Effector memory CD8-positive, alpha-beta T cell (primary cell): ENCODE data around the gene PARP6.

Source experiments
- ATAC-seq: fragments of 150-1000 bp; cut with Tn5 transposase; replicated peaks from 2 replicates; pipeline ENCODE4 v1.10.0; 2021; ENCODE audit warnings: mild to moderate bottlenecking, moderate library complexity
- DNase-seq, 3 experiments: peaks; one replicate each; pipeline ENCODE4 v3.0.0; 2021
- H3K27ac Mint-ChIP-seq, 2 donors: one replicate each; pipeline ENCODE4 v1.8.0; 2022; ENCODE audit warnings: mild to moderate bottlenecking in 2 of 2, mixed read lengths in 2 of 2, moderate library complexity in 2 of 2
- H3K27me3 Mint-ChIP-seq, 2 donors: one replicate each; pipeline ENCODE4 v1.8.0; 2022; ENCODE audit warnings: mixed read lengths in 2 of 2
- H3K36me3 Mint-ChIP-seq: one replicate; pipeline ENCODE4 v1.8.0; 2022; ENCODE audit warnings: mild to moderate bottlenecking, moderate library complexity, mixed read lengths; ENCODE audit not compliant: insufficient read depth
- H3K4me1 Mint-ChIP-seq, 2 donors: one replicate each; pipeline ENCODE4 v1.8.0; 2022; ENCODE audit warnings: low read depth in 2 of 2, mixed read lengths in 2 of 2
- H3K4me3 Mint-ChIP-seq, 2 donors: one replicate each; pipeline ENCODE4 v1.8.0; 2022; ENCODE audit warnings: mild to moderate bottlenecking in 2 of 2, mixed read lengths in 2 of 2, moderate library complexity in 2 of 2
- H3K9me3 Mint-ChIP-seq, 2 donors: one replicate each; pipeline ENCODE4 v1.8.0; 2022; ENCODE audit warnings: mixed read lengths in 2 of 2

PARP6 gene

GRCh38 chr15:72231833-72232478 lies 40.4 kb downstream of the PARP6 start:
- Mint-ChIP-seq H3K9me3 (no peaks in the 10 kb centered on the region), H3K4me1 (peaks cover 40 to 43% of the 10 kb centered on the region in 2 donors), H3K4me3 (peak overlapping the region; percentile 94 to 98), H3K36me3 (peaks cover 32% of the 10 kb centered on the region), H3K27ac (peak overlapping the region; percentile 91 to 100), H3K27me3 (no peaks in the 10 kb centered on the region)
- DNase-seq: peak; percentile 11 to 31 (median 25)
- peak; percentile 23 for ATAC-seq

GRCh38 chr15:72231066-72231832 lies 41.1 kb downstream of the PARP6 start, which contains the start of gene PKM:
Gene PKM (minus strand): TSS chr15:72231190. CDS start chr15:72219097, 12,093 bp downstream.
- Mint-ChIP-seq H3K27ac (peak within 1 kb of the TSS; percentile 91 to 100), H3K4me1 (peaks cover 42 to 46% of the 10 kb centered on the region in 2 donors), H3K9me3 (no peaks in the 10 kb centered on the region), H3K27me3 (no peaks in the 10 kb centered on the region), H3K36me3 (peaks cover 32% of the 10 kb centered on the region), H3K4me3 (peak within 1 kb of the TSS; percentile 95 to 98)
- DNase-seq (peak; percentile 78 to 85 (median 83)), ATAC-seq (peak; percentile 41)

- peak; percentile 24 to 35 (median 28) for DNase-seq
- H3K27me3 Mint-ChIP-seq: no peaks in the 10 kb centered on the region
- peaks cover 49 to 53% of the 10 kb centered on the region in 2 donors for H3K4me1 Mint-ChIP-seq
- no peaks in the 10 kb centered on the region for H3K9me3 Mint-ChIP-seq
- H3K27ac Mint-ChIP-seq: peak overlapping the region; percentile 91 to 100
- H3K4me3 Mint-ChIP-seq: peak overlapping the region; percentile 94 to 98
- ATAC-seq: no peak
- H3K36me3 Mint-ChIP-seq: peaks cover 34% of the 10 kb centered on the region
Observed at GRCh38 chr15:72230197-72231065, 41.9 kb downstream of the PARP6 start.

GRCh38 chr15:72229947-72230196 lies 42.5 kb downstream of the PARP6 start:
- H3K27me3 Mint-ChIP-seq: no peaks in the 10 kb centered on the region
- no peak for DNase-seq

GRCh38 chr15:72229076-72229946 lies 43.0 kb downstream of the PARP6 start:
- Mint-ChIP-seq H3K36me3 (peaks cover 40% of the 10 kb centered on the region), H3K9me3 (no peaks in the 10 kb centered on the region), H3K27ac (peak overlapping the region; percentile 90 to 100), H3K27me3 (no peaks in the 10 kb centered on the region), H3K4me3 (peak overlapping the region; percentile 95 to 98), H3K4me1 (peaks cover 52 to 55% of the 10 kb centered on the region in 2 donors)
- no peak for ATAC-seq
- peak; percentile 14 to 23 (median 16) for DNase-seq

More at GRCh38 chr15:72229947-72230196, 42.5 kb downstream of the PARP6 start:
- ATAC-seq: no peak
- peak overlapping the region; percentile 95 to 98 for H3K4me3 Mint-ChIP-seq
- H3K27ac Mint-ChIP-seq: peak overlapping the region; percentile 90 to 100
- H3K9me3 Mint-ChIP-seq: no peaks in the 10 kb centered on the region
- peaks cover 52 to 53% of the 10 kb centered on the region in 2 donors for H3K4me1 Mint-ChIP-seq
- H3K36me3 Mint-ChIP-seq: peaks cover 37% of the 10 kb centered on the region

- peaks cover 63 to 70% of the 10 kb centered on the region in 2 donors for H3K4me1 Mint-ChIP-seq
- H3K4me3 Mint-ChIP-seq: peak overlapping the region; percentile 95 to 98
- no peaks in the 10 kb centered on the region for H3K9me3 Mint-ChIP-seq
- H3K27ac Mint-ChIP-seq: peak overlapping the region; percentile 90 to 100
- peak in 1 of 3 experiments; percentile 6 for DNase-seq
- peaks cover 42% of the 10 kb centered on the region for H3K36me3 Mint-ChIP-seq
- H3K27me3 Mint-ChIP-seq: no peaks in the 10 kb centered on the region
- no peak for ATAC-seq
Observed at GRCh38 chr15:72227720-72228119, 44.6 kb downstream of the PARP6 start.

GRCh38 chr15:72227192-72227586 lies 45.2 kb downstream of the PARP6 start:
- no peak for ATAC-seq
- Mint-ChIP-seq H3K9me3 (no peaks in the 10 kb centered on the region), H3K36me3 (peaks cover 42% of the 10 kb centered on the region), H3K4me3 (peak overlapping the region; percentile 95 to 98), H3K27ac (peak overlapping the region; percentile 90 to 100), H3K27me3 (no peaks in the 10 kb centered on the region), H3K4me1 (peaks cover 63 to 69% of the 10 kb centered on the region in 2 donors)
- peak in 1 of 3 experiments; percentile 20 for DNase-seq

- peaks cover 57 to 68% of the 10 kb centered on the region in 2 donors for H3K4me1 Mint-ChIP-seq
- H3K9me3 Mint-ChIP-seq: no peaks in the 10 kb centered on the region
- DNase-seq (no peak), ATAC-seq (no peak)
- peaks cover 26% of the 10 kb centered on the region for H3K36me3 Mint-ChIP-seq
- H3K27ac Mint-ChIP-seq: peak overlapping the region; percentile 4 to 16
- no peaks in the 10 kb centered on the region for H3K27me3 Mint-ChIP-seq
- H3K4me3 Mint-ChIP-seq: no peak overlapping the region
Observed at GRCh38 chr15:72223278-72223677, 49.1 kb downstream of the PARP6 start.

GRCh38 chr15:72222393-72222792 lies 50.0 kb downstream of the PARP6 start:
- Mint-ChIP-seq H3K9me3 (no peaks in the 10 kb centered on the region), H3K4me3 (no peak overlapping the region), H3K36me3 (peaks cover 28% of the 10 kb centered on the region), H3K4me1 (peaks cover 52 to 64% of the 10 kb centered on the region in 2 donors), H3K27ac (peak overlapping the region; percentile 16 to 77), H3K27me3 (no peaks in the 10 kb centered on the region)
- ATAC-seq: no peak
- no peak for DNase-seq

- peaks cover 37 to 54% of the 10 kb centered on the region in 2 donors for H3K4me1 Mint-ChIP-seq
Observed at GRCh38 chr15:72220687-72221086, 51.7 kb downstream of the PARP6 start.

GRCh38 chr15:72217216-72217615 lies 55.1 kb downstream of the PARP6 start:
- Mint-ChIP-seq H3K36me3 (peaks cover 64% of the 10 kb centered on the region), H3K4me1 (peaks cover 16 to 30% of the 10 kb centered on the region in 2 donors), H3K9me3 (no peaks in the 10 kb centered on the region), H3K27ac (peak overlapping the region; percentile 57 to 63), H3K4me3 (no peak overlapping the region), H3K27me3 (no peaks in the 10 kb centered on the region)
- DNase-seq (no peak), ATAC-seq (no peak)

More at GRCh38 chr15:72220687-72221086, 51.7 kb downstream of the PARP6 start:
- DNase-seq (no peak), ATAC-seq (no peak)
- Mint-ChIP-seq H3K36me3 (peaks cover 42% of the 10 kb centered on the region), H3K27me3 (no peaks in the 10 kb centered on the region), H3K4me3 (no peak overlapping the region), H3K27ac (peak overlapping the region; percentile 78 to 82), H3K9me3 (no peaks in the 10 kb centered on the region)

- H3K36me3 Mint-ChIP-seq: peaks cover 75% of the 10 kb centered on the region
- peaks cover 12 to 25% of the 10 kb centered on the region in 2 donors for H3K4me1 Mint-ChIP-seq
- no peak overlapping the region for H3K4me3 Mint-ChIP-seq
- no peak for ATAC-seq
- H3K27me3 Mint-ChIP-seq: no peaks in the 10 kb centered on the region
- no peak overlapping the region for H3K27ac Mint-ChIP-seq
- no peaks in the 10 kb centered on the region for H3K9me3 Mint-ChIP-seq
- no peak for DNase-seq
Observed at GRCh38 chr15:72216079-72216478, 56.3 kb downstream of the PARP6 start.
